Activated naive CD4-positive, alpha-beta T cell treated with anti-CD3 and anti-CD28 coated beads for 36 hours (primary cell): ENCODE data around the gene ERBB4. TPM values are rescaled to one million over a fixed set of nuclear protein-coding genes. Genes with fewer than 3 reads are reported as not detected.

Experiments used
- CTCF ChIA-PET: fragments of 350-600 bp; sonication (Branson Sonifier 250); formaldehyde crosslinking; loops from one replicate; lab custom pipeline; 2021; ENCODE audit warnings: antibody characterized with exemption; lab: Charles Lee
- DNase-seq: peaks from one replicate; pipeline ENCODE4 v3.0.0-alpha.2; 2020
- H3K27ac Mint-ChIP-seq: one replicate; pipeline ENCODE4 v1.8.0; 2021; ENCODE audit warnings: mild to moderate bottlenecking, mixed read lengths
- H3K27me3 Mint-ChIP-seq: one replicate; pipeline ENCODE4 v1.8.0; 2021; ENCODE audit warnings: low read depth, mixed read lengths
- H3K36me3 Mint-ChIP-seq: one replicate; pipeline ENCODE4 v1.8.0; 2021; ENCODE audit warnings: low read depth, mixed read lengths
- H3K4me1 Mint-ChIP-seq: one replicate; pipeline ENCODE4 v1.8.0; 2021; ENCODE audit warnings: low read depth, mixed read lengths
- H3K4me3 Mint-ChIP-seq: one replicate; pipeline ENCODE4 v1.8.0; 2021; ENCODE audit warnings: mild to moderate bottlenecking, moderate library complexity, mixed read lengths
- H3K9me3 Mint-ChIP-seq: one replicate; pipeline ENCODE4 v1.8.0; 2021; ENCODE audit warnings: mixed read lengths
- intact Hi-C: fragments of 100-400 bp; cut with micrococcal nuclease; formaldehyde crosslinking; loops from one replicate; pipeline ENCODE4 v1.15.1; 2023
- total RNA-seq, 2 experiments: library from RNA; stranded (reverse); gene quantifications; one replicate each; pipeline ENCODE4 v1.2.3, GENCODE V29; 2021

ERBB4 gene
- total RNA-seq, 2 experiments from 2014 or later = not detected

GRCh38 chr2:212536817-212537725 is 1.5 kb downstream of the ERBB4 start:
- Mint-ChIP-seq H3K9me3 (no peaks in the 10 kb centered on the region), H3K36me3 (peaks cover 2% of the 10 kb centered on the region), H3K27me3 (peaks cover 52% of the 10 kb centered on the region), H3K27ac (no peak overlapping the region), H3K4me1 (peaks cover 15% of the 10 kb centered on the region), H3K4me3 (peak overlapping the region; percentile 24)
- intact Hi-C loops = no loop called here
- DNase-seq = no peak
- CTCF ChIA-PET = interaction anchor here (0.6 kb wide), 1 partner anchor 62 kb away, joined by 3 read pairs; no protein-coding TSS in a partner anchor

GRCh38 chr2:212535996-212536816 is 2.4 kb downstream of the ERBB4 start:
- CTCF ChIA-PET = no interaction called here
- Mint-ChIP-seq H3K27ac (no peak overlapping the region), H3K4me3 (no peak overlapping the region), H3K36me3 (peaks cover 2% of the 10 kb centered on the region), H3K9me3 (no peaks in the 10 kb centered on the region), H3K27me3 (peaks cover 52% of the 10 kb centered on the region), H3K4me1 (peaks cover 15% of the 10 kb centered on the region)
- intact Hi-C loops = no loop called here
- DNase-seq = no peak

GRCh38 chr2:212534336-212534735 is 4.3 kb downstream of the ERBB4 start:
- Mint-ChIP-seq H3K4me1 (peaks cover 15% of the 10 kb centered on the region), H3K9me3 (no peaks in the 10 kb centered on the region), H3K4me3 (no peak overlapping the region), H3K27me3 (peaks cover 36% of the 10 kb centered on the region), H3K36me3 (peaks cover 2% of the 10 kb centered on the region), H3K27ac (no peak overlapping the region)
- intact Hi-C loops = no loop called here
- CTCF ChIA-PET = no interaction called here
- no peak for DNase-seq

- no peak for DNase-seq
- Mint-ChIP-seq H3K27ac (no peak overlapping the region), H3K36me3 (peaks cover 2% of the 10 kb centered on the region), H3K4me1 (peaks cover 10% of the 10 kb centered on the region), H3K9me3 (no peaks in the 10 kb centered on the region), H3K4me3 (no peak overlapping the region), H3K27me3 (peaks cover 27% of the 10 kb centered on the region)
- CTCF ChIA-PET = no interaction called here
- intact Hi-C loops = no loop called here
These were observed 6.0 kb downstream of the ERBB4 start for GRCh38 chr2:212532585-212532984.

GRCh38 chr2:212532087-212532486 is 6.5 kb downstream of the ERBB4 start:
- H3K27ac Mint-ChIP-seq = no peak overlapping the region
- H3K9me3 Mint-ChIP-seq = no peaks in the 10 kb centered on the region
- no peak for DNase-seq
- CTCF ChIA-PET = no interaction called here
- peaks cover 6% of the 10 kb centered on the region for H3K4me1 Mint-ChIP-seq
- H3K27me3 Mint-ChIP-seq = peaks cover 23% of the 10 kb centered on the region
- peaks cover 2% of the 10 kb centered on the region for H3K36me3 Mint-ChIP-seq
- intact Hi-C loops = no loop called here
- H3K4me3 Mint-ChIP-seq = no peak overlapping the region

- peaks cover 2% of the 10 kb centered on the region for H3K4me1 Mint-ChIP-seq
- no peak overlapping the region for H3K27ac Mint-ChIP-seq
- no peak overlapping the region for H3K4me3 Mint-ChIP-seq
- H3K36me3 Mint-ChIP-seq = no peaks in the 10 kb centered on the region
- intact Hi-C loops = no loop called here
- H3K9me3 Mint-ChIP-seq = no peaks in the 10 kb centered on the region
- no peak for DNase-seq
- peaks cover 17% of the 10 kb centered on the region for H3K27me3 Mint-ChIP-seq
- CTCF ChIA-PET = no interaction called here
These were observed 7.1 kb downstream of the ERBB4 start for GRCh38 chr2:212531499-212531898.

GRCh38 chr2:212530991-212531390 is 7.6 kb downstream of the ERBB4 start:
- DNase-seq = no peak
- CTCF ChIA-PET = no interaction called here
- peaks cover 12% of the 10 kb centered on the region for H3K27me3 Mint-ChIP-seq
- no peaks in the 10 kb centered on the region for H3K36me3 Mint-ChIP-seq
- intact Hi-C loops = no loop called here
- H3K9me3 Mint-ChIP-seq = no peaks in the 10 kb centered on the region
- no peak overlapping the region for H3K4me3 Mint-ChIP-seq
- H3K4me1 Mint-ChIP-seq = no peaks in the 10 kb centered on the region
- no peak overlapping the region for H3K27ac Mint-ChIP-seq

- H3K27ac Mint-ChIP-seq = no peak overlapping the region
- no peak overlapping the region for H3K4me3 Mint-ChIP-seq
- no peaks in the 10 kb centered on the region for H3K4me1 Mint-ChIP-seq
- intact Hi-C loops = no loop called here
- CTCF ChIA-PET = no interaction called here
- no peak for DNase-seq
- no peaks in the 10 kb centered on the region for H3K36me3 Mint-ChIP-seq
- no peaks in the 10 kb centered on the region for H3K9me3 Mint-ChIP-seq
- peaks cover 9% of the 10 kb centered on the region for H3K27me3 Mint-ChIP-seq
These were observed 8.2 kb downstream of the ERBB4 start for GRCh38 chr2:212530373-212530772.

- H3K9me3 Mint-ChIP-seq = no peaks in the 10 kb centered on the region
- CTCF ChIA-PET = no interaction called here
- intact Hi-C loops = no loop called here
- no peak overlapping the region for H3K27ac Mint-ChIP-seq
- no peak for DNase-seq
- no peaks in the 10 kb centered on the region for H3K27me3 Mint-ChIP-seq
- H3K4me3 Mint-ChIP-seq = no peak overlapping the region
- H3K4me1 Mint-ChIP-seq = no peaks in the 10 kb centered on the region
- no peaks in the 10 kb centered on the region for H3K36me3 Mint-ChIP-seq
These were observed 10.3 kb downstream of the ERBB4 start for GRCh38 chr2:212528106-212528856.

GRCh38 chr2:212526059-212526458 is 12.5 kb downstream of the ERBB4 start:
- CTCF ChIA-PET = no interaction called here

GRCh38 chr2:212523756-212524155 is 14.8 kb downstream of the ERBB4 start:
- no peaks in the 10 kb centered on the region for H3K36me3 Mint-ChIP-seq
- CTCF ChIA-PET = no interaction called here
- no peaks in the 10 kb centered on the region for H3K9me3 Mint-ChIP-seq
- H3K27ac Mint-ChIP-seq = no peak overlapping the region
- no peaks in the 10 kb centered on the region for H3K4me1 Mint-ChIP-seq
- no peaks in the 10 kb centered on the region for H3K27me3 Mint-ChIP-seq
- intact Hi-C loops = no loop called here
- DNase-seq = no peak
- H3K4me3 Mint-ChIP-seq = no peak overlapping the region

More at GRCh38 chr2:212526059-212526458, 12.5 kb downstream of the ERBB4 start:
- Mint-ChIP-seq H3K27me3 (no peaks in the 10 kb centered on the region), H3K9me3 (no peaks in the 10 kb centered on the region), H3K27ac (no peak overlapping the region), H3K36me3 (no peaks in the 10 kb centered on the region), H3K4me1 (no peaks in the 10 kb centered on the region), H3K4me3 (no peak overlapping the region)
- no peak for DNase-seq
- intact Hi-C loops = no loop called here

- Mint-ChIP-seq H3K27ac (no peak overlapping the region), H3K9me3 (no peaks in the 10 kb centered on the region), H3K4me1 (no peaks in the 10 kb centered on the region), H3K36me3 (no peaks in the 10 kb centered on the region), H3K27me3 (no peaks in the 10 kb centered on the region), H3K4me3 (no peak overlapping the region)
- no peak for DNase-seq
- intact Hi-C loops = no loop called here
- CTCF ChIA-PET = no interaction called here
These were observed 18.3 kb downstream of the ERBB4 start for GRCh38 chr2:212520340-212520739.
